HCEC 1CT (cell line): ENCODE data around the gene TTLL5.
"Not testable (repeated sequence)": the region's sequence is repeated elsewhere in the genome, so short reads cannot be mapped to it uniquely, and the experiment has no call there.

Experiments used
- DNase-seq: peaks from one replicate; pipeline ENCODE4 v3.0.0-alpha.2; 2017

The TTLL5 gene

GRCh38 chr14:75920421-75920820 lies 259.4 kb downstream of the TTLL5 start:
- not testable (repeated sequence) for DNase-seq

GRCh38 chr14:75925141-75925840 lies 264.2 kb downstream of the TTLL5 start:
- not testable (repeated sequence) for DNase-seq

- no peak for DNase-seq
These were observed 265.5 kb downstream of the TTLL5 start for GRCh38 chr14:75926431-75927115.

DNA sequence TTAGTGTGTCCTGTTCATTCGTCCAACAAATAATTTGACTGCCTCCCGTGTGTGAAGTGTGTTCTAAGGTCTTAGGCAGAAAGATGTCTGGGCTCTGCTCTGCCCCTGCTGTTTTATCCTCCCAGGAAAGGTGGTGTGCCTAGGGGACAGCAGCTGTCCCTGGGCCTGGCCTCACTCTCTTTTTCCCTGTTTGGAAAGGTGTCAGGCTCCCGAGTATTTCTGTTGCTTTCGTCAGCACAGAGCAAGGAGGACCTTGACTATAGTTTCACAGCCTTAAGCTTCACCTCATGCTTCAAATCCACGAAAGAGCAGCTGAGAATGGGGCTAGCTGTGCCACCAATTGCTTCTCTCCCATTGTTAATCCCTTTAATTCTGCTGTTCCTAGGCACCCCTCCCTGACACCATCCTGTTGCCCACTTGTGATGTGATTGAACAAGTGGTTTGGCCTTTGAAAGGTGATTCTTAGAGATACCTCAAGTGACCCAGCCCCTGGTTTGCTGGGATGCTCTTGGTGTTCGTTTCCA lies 266.6 kb downstream of the TTLL5 start:
- no peak for DNase-seq

DNA sequence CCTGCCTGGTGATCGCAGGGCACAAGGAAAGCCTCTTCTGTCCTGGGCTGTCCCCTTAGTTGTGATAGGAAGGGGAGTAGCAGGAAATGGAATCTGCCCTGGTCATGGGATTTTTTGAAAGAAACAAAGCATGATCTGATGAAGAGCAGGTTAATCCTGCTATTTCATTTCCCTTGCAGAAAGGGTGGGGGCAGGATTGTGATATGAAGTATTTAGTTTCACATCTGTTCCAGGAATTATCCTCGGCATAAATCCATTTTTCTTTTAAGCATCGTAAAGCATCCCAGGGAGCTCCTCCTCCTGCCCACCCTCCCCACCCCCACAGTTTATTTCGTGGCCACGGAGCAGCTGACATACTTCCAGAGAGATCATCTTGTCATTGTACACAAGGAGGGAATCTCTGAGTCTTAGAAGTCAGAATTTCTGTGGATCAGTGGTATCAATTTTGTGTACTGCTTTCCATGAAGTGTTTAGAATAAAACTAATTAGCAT lies 267.7 kb downstream of the TTLL5 start:
- no peak for DNase-seq

DNA sequence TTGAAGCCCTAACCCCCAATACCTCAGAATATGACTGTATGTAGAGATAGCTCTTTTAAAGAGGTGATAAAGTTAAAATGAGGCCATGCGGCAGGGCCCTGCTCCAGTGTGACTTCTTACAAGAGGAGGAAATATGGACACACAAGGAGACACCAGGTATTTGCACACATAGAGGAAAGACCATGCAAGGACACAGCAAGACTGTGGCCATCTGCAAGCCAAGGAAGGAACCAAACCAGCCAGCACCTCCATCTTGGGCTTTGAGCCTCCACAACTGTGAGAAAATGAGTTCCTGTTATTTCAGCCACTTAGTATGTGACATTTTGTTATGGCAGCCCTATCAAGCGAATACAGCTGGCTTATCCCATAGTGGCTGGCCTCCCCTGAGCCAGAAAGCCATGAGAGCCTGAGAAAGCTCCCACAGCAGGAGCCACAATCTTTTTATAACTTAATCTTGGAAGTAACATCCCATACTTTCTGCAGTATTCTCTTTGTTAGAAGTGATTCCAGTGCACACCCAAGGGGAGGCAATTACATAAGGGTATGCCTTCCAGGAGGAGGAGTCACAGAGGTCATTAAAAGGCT lies 272.8 kb downstream of the TTLL5 start:
- no peak for DNase-seq

GRCh38 chr14:75934998-75935628 lies 274.1 kb downstream of the TTLL5 start:
- no peak for DNase-seq

- no peak for DNase-seq
These were observed 278.2 kb downstream of the TTLL5 start for GRCh38 chr14:75939200-75939599.

DNA sequence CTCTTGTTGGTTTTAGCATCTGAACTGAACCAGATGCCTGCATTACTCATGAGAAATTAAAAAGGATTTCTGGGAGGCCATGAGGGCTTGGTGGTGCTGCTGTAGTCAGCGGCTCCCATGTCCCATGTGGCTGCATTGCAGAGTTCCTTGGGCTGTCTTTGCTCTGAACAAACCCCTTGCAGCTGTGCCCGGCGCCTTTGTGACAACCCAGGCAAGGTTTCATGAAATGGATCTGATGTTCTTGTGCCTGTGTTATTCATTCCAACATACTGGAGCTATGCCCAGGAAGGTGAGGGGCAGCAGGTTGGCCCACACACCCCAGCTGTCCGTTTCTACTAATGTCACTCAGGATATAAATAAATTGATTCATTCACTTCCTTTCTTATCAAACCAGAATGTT lies 280.0 kb downstream of the TTLL5 start:
- no peak for DNase-seq

- DNase-seq: no peak
These were observed 283.7 kb downstream of the TTLL5 start for GRCh38 chr14:75944607-75945241.

GRCh38 chr14:75946785-75947184 lies 285.7 kb downstream of the TTLL5 start:
- no peak for DNase-seq

DNA sequence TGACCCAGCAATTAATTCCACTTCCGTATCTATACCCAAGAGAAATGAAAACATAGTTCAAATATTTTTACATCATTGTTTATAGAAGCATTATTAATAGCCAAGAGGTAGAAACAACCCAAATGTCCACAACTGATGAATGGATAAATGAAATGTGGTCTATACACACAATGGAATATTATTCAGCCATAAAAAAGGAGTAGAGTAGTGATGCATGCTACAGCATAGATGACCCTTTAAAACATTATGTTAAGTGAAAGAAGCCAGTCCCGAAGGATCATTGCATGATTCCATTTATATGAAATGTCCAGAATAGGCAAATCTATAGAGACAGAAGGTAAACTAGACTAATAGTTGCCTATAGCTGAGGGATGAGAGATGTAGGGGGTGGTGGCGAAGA lies 291.4 kb downstream of the TTLL5 start:
- no peak for DNase-seq

GRCh38 chr14:75959031-75959430 lies 298.0 kb downstream of the TTLL5 start:
- DNase-seq: no peak

- no peak for DNase-seq
These were observed 299.2 kb downstream of the TTLL5 start for GRCh38 chr14:75960231-75960630.

- no peak for DNase-seq
These were observed 300.6 kb downstream of the TTLL5 start for GRCh38 chr14:75961662-75962061.

- no peak for DNase-seq
These were observed 306.8 kb downstream of the TTLL5 start for GRCh38 chr14:75967866-75968265.

DNA sequence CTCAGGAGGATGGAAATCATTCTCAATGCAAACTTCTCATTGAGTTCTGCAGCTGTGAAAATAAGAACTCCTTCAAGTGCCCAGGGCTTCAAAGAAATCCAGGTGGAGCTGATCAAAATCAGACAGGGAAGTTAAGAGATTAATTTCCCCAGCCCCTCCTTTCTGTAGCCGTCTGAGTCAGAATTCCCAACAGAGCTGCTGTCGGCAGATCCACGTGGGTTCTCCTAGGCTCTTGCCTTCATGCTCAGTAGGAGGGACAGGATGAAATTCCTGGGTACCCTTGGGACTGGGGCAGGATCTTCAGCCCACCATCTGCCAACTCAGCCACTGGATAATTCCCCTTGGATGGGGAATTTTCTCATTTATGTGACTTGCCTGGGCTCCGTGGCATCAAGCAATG lies 307.4 kb downstream of the TTLL5 start:
- no peak for DNase-seq

- DNase-seq: no peak
These were observed 308.1 kb downstream of the TTLL5 start for GRCh38 chr14:75969126-75969525.

DNA sequence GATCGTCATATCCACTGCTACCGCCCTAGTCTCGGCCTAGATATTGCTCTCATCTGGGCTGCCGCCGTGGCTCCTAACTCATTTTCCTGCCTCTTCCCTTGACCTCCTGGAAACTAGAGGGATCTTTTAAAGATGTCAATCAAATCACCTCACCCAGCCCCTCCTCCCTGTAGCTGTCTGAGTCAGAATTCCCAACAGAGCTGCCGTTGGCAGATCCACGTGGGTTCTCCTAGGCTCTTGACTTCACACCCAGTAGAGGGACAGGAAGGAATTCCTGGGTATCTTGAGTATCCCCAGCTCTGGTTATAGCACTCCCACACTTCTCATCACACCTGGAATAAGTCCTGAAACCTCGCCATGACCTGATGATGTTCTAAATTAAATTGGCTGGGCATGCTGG lies 308.8 kb downstream of the TTLL5 start:
- no peak for DNase-seq

- DNase-seq: no peak
These were observed 309.9 kb downstream of the TTLL5 start for GRCh38 chr14:75970989-75971388.

DNA sequence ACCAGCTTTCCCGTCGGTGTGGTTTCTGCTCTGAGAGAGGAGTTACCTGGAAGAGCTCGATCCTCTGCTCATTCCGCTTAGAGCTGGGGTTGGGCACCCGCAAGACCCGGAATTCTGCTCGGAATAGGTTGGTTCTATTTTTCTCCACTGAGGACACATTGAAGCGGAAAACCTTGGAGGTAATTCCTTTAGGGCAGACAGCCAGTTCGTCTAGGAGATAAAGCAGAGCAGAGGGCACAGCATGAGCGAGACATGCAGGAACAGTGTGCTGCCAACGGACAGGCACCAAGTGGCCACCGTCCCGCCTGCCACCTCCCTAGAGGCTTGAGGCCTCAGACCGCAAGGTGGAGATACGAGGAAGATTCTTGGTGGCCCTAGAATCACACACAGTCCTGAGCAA lies 310.5 kb downstream of the TTLL5 start:
- no peak for DNase-seq

DNA sequence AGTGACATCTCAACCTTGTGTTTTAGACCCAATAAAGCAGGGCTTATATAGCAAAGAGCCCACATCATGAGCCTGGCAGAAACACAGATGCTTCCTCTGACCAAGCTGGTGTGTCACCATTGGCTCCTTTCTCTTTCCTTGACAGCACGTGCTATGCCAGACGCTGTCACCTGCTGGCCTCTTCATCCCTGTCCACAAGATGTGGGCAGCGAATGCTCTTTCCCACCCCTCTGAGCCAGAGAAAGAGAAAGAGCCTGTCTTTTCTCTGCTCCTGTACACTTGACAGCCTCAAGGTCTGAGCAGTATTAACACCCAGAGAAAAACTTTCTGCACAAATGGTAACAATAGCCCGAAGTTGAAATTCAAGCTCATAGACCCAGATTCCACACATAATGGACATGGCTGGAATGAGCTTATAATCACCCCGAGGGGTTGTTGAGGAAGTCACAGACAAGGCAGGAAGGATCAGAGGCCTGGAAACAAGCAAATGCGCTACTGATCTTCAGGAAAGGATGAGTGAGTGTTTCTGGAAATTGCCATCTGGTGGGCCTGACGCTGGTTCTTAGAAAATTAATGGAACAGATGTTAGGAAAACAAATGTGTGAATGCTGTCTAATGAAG lies 311.9 kb downstream of the TTLL5 start:
- DNase-seq: no peak
